Stimulated activated naive CD4-positive, alpha-beta T cell (primary cell): Measurements from ENCODE around the gene FAIM2.
"Not testable (repeated sequence)": the region's sequence is repeated elsewhere in the genome, so short reads cannot be mapped to it uniquely, and the experiment has no call there.

Experiments used
- DNase-seq, 6 experiments: peaks; one replicate each; lab custom pipeline; 2025; lab: John Stamatoyannopoulos, UW

FAIM2 gene

DNA sequence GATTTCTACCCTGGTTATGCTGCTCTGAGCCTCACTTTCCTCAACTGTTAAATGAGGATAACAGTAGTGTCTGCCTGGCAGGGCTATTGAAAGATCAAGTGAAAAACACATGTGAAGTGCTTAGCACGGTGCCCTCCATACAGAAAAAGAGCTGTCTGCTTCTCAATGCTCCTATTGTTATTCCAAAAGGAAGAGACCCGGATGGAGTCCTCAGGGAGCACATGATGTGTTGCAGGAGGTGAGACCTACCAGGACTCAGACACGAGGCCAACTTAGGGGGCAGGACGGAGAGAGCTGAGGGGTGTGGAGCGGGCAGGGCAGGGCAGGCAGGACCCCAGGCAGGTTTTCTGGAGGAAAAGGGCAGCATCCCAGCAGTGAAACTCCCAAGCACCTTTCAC, 8.9 kb downstream of the FAIM2 start:
- no peak for DNase-seq

DNA sequence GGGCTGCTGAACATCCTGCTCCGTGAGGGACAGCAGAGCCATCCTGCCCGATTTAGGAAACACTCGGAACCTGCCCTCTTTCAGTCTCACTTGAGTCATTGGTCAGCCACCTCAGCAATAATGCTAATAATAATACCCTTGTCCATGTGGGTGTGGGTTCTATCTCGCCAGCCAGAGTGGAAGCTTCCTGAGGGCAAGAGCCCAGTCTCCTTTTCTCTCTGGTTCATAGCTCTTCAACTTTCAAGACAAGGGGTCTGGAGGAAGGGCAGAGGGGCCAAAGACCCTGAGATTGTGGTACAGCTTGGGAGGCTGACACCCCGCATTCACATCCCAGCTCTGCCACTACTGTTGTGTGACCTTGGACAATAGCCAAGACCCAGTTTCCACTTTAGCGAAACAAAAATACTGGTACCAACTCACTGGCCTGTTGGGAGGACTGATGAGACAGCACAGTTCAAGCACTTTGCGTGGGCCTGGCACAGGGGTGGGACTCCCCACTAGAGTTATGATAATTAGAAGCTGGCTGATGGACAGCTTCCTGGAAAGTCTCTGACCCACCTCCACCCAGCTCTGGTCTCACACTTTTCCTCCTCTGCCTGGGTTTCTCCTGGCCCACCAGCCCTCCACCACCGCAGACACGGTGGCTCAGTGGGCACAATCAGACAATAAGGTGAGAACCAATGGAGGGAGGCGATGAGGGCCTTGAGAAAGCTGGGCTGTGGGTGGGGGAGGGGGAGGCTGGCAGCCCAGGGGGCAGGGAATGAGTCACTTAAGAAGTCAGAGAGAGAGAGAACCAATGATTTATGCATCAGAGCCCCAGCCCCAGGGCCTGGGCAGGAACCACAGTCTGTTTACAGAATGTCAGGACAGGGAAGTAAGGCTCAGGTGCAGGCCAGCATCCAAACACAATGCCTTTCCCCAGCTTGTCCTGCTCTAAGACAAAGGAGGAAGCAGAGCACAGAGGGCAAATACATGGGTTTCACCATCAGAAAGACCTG, 9.6 kb downstream of the FAIM2 start:
- no peak for DNase-seq

DNA sequence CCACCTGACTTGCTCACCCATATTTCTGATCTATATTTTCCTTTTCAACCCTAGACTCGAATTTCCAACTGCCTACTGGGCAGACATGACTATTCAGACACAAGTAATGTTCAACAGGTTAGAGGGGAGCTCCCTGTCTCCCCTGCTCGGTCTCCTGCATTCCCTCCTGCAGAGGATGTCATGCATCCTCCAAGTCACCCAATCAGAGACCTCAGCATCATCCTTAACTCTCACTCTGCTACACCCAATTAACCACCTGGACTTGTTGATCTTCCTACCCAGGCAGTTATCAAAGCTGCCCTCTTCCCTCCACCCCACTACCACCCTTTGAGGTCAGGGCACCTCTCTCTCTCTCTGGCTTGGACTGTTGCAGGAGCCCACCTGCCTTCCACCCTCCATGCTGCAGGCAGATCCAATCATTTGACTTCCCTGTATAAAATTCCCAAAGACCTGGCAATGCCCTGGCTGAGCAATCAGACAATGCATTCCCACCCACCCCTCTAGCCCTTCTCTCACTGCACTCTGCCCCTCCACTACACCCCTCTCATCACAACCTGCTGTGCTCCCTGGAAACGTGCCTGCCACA, 10.9 kb downstream of the FAIM2 start:
- no peak for DNase-seq

DNA sequence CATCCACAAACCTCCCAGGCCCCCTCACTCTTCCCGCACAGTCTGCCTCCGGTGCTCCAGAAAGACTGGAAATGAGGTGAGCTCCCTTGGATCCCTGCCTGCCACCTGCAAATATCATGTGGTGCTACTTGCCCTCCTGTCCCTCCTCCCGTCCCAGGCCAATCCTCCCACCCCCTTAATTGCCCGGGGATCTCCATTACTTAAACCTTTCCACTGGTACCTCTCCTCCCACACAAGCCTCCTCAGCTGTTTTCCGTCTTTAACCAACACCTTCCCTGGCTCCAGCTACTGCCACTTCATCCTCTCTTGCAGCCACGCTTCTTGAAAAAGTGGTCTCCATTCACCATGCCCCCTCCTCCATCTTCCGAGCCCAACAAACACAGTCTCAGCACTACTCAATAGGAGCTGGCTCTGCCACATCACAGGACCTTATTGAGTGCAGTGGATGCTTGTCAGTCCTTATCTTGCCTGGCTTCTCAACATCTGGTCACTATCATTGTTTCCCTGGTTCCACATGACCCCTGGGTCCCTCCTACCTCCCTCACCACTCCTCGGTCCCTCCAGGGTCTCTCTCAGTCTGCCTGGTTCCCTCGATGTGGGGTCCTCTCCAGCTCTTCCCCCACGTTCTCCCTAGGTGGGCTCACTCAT, 11.5 kb downstream of the FAIM2 start:
- DNase-seq = no peak

DNA sequence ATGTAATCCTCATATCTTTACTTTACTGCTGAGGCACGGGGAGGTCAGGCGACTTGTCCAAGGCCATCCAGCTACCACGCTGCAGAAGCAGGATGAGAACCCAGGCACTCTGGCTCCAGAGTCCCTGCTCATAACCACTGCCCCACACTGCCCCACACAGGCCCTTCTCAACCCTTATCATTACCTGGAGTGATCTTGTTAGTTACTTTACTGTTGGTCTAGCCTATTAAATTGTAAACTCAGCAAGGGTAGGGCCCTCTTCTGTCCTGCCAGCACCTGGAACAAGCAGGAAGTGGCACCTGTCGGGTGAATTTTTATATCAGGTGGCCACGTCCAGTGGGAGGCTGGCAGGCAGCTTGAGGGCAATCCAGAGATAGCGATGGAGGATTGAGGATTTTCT, 12.2 kb downstream of the FAIM2 start:
- DNase-seq = no peak

DNA sequence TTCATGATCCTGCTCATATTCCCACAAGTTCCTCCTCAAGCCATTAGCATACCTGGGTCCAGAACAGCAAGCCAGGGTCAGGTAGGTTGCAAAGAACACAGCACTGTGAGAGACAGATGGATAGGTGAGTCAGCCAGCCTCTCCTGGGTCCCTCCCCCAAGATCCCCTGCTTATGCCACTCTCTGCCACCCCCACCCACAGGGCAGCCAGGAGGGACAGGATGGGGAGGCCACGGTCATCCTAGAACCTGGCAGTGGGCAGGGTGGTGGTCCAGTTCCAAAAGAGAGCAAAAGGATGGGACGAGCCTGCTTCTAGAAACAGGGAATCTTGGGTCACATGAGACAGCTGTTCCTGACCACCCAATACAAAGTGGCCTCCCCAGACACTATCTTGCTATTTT, 12.7 kb downstream of the FAIM2 start:
- DNase-seq = no peak

DNA sequence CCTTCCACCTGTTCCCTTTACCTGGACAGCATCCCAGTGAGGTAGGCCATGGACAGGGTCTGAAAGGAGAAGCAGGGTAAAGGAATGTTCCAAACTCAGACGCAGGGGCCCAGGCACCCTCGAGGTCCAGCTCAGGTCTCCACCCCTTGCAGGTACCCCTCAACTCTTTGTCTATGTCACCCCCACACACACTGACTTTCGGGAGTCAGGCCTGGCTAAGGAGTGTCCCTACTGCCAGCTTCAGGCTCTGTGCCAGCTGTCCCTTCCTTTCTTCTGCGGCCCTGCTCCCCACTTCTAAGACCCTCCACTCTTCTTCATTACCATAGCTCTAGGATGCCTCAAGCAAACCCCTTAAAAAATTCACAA, 13.6 kb downstream of the FAIM2 start:
- no peak for DNase-seq

DNA sequence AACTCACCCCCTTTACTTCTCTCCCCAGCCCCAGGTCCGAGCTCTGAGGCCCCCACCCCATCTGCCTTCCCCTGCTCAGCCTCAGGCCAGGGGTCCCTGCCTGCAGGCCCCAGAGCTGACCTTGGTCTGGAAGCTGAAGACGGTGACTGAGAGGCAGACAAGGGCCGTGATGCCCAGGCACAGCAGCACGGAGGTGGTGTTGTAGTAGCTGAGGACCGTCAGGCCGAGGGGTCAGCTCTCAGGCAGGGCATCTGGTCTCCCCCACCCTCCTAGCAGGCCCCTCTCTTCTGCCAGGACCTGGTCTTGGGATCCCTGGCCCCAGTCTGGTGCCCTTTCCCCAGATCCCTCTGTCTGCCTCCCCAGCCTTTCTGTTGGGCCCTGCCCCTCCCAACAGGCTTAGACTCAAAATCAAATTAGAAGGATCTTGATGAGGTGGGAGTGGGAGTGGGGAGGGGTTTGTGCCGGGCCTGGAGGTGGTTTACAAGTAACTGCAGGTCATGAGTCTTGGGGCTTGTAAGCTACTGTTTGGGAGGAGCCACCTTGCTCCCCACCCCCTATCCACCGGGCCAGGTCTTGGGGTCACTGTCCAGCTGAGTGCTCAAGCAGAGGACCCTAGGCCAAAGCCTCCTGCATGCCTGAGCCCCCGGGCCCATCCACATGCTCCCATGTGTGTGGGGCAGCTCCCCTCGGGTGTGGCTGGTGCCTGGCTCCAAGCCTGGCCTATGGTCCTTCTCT, 14.2 kb downstream of the FAIM2 start:
- DNase-seq = no peak

DNA sequence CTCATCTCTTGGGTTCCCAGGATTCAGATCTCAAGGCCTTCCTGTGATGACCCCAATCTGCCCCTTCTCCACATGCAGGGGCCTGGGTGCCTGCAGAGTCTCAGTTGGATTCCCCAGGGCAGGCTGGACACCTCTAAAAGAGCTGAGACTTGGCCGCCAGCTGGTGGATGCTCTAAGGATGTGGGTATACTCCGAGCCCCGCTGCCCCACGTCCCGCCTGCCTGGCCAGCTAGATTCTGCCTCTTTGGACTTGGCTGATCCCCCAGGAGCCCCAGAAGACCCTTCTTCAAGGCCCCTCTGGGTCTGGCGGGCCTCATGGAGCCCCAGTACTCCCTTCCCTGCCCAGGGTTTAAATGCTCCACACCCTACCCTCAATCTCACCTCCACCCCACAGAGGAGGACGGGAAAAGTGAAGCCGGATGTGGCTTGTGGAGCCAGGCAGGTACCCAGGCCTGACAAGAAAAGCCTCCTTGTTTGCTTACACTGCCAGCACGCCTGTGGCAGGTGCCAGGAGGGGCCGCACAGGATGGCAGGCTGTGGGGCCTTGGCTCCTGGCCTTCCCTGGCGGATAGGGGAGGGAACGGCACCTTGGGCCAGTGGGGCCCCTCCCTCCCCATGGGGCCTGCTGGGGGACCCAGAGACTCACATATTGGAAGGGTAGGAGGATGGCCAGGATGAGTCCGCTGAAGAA, 15.1 kb downstream of the FAIM2 start:
- DNase-seq = no peak

DNA sequence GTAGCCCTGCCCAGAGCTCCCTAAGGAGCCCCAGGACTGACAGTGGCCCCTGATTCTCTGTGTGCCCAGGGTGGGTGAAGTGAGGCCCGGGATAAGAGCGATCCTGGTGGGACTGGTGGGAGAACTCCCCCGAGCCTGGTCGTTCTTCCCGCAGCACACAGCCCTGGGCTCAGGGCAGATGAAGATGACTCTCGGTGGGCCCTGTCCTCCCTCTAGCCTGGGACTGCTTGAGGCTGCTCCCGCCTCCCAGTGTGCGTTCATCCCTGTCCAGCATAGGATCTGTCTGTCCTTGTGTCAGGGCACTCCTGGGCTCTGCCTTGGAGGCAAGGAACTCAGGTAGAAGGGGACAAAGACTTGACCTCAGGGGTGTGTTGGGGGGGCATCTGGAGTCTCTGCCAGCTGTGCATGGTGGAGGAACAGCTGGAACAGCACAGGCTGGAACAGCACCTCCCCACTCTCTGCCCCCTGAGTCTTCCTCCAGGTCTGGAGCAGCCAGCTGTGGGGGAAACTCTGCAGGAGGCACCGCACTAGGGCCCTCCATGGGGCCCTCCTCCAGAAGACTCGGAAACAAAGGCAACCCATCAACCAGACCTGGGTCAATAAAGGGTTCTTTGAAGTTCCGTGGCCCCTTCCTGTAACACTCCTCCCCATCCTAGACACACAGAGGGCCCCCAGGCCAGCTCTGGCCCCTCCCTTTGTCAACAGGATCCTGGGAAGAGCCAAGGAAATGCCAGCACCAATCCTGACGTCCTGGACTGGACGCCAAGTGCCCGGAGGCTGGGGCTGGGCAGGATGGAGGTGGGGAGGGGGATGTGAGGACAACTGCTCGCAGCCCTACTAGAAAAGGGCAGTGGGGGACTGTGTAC, 15.9 kb downstream of the FAIM2 start:
- no peak for DNase-seq

DNA sequence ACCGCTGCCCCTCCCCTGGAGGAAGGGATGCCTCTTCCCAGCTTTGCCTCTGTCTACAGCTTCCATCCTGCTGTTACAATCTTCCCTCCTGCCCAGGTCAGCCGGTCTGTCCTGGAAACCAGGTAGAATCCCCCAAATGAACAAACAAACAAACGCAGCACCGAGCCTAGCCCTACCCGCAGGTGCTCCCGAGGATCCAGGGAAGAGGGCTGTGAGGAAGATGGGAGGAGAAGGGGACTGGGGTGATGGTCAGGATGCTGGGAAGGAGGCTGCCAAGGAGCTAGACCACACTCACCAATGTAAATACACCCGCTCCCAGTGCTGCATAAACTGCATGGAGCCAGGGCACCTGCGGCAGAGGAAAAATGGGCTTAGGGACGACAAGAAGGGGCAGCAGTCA, 16.6 kb downstream of the FAIM2 start:
- DNase-seq = no peak

DNA sequence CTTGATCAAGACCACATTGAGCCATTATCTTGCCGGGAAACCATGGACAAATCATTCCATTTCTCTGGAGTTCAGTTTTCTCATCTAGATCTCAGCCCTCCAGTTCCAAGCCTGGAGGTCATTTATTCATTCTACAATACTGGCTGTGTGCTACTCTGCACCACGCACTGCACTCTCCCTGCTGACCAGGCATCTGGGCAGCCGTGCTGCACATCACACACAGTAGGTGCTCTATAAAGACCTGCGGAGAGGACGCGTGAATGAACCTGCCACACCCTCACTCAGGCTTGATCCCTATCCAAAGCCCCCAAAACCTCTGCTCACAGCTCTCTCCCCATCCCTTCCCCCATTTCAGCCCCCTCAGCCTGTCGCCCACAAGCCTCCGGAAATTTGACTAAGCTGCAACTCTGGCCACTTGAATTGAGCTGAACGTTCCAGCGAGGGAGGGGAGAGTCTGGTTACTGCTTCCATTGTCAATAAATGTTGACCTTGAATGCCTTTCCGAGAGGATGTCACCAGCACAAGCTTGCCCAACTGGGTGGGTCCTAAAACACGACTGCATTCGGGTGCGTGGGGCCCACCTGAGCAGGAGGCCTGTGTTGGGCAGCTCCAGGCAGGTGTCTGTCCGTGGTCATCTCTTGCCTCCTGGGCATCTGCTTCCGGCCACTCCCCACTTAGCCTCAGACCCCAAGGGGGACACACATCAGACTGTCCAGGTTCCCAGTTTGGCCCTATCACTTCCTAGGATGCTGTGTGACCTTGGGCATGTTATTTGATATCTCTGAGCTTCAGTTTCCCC, 17.8 kb downstream of the FAIM2 start:
- DNase-seq = no peak

DNA sequence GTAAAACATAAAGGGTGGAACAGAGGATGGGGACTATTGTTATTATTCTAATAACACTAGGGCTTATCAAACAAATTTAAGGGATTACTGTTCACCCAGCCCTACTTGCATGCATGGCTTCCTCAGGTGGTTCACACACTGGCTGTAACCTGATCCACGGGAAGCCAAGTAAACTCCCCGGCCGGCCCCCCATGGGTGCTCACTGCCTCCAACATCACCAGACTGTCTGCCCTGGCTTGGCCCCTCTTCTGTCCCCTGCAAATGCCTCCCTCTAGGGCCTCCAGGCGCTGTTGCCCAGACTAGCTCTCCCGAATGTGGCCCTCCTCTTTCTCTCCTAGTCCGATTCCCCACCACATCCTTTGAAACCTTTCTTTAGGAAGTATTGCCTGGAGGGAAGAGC, 18.6 kb downstream of the FAIM2 start:
- DNase-seq = no peak

DNA sequence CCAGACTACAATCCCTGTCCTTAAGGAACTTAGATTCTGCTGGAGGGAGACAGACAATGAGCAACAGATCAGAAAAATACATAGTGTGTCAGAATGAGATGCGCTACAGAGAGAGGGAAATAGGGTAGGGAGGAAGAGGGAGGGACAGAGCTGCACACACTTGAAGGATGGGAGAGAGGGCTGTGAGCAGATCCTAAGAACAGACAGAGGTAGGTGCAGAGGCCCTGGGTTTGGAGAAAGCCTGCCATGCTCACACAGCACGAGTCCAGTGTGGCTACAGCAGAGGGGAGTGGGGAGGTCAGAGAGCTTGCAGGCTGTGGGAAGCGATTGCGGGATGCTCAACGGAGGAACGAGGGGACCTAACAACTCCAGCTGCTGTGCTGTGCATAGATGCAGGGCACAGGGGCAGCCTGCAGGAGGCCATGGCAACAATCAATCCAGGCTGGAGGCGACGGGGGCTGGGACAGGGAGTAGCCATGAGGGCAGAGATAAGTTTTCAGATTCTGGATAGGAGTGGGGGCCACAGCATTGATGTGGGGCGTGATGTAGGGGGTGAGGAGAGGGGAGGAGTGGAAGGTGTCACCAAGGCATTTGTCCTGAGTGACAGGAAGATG, 20.7 kb downstream of the FAIM2 start:
- DNase-seq = no peak

DNA sequence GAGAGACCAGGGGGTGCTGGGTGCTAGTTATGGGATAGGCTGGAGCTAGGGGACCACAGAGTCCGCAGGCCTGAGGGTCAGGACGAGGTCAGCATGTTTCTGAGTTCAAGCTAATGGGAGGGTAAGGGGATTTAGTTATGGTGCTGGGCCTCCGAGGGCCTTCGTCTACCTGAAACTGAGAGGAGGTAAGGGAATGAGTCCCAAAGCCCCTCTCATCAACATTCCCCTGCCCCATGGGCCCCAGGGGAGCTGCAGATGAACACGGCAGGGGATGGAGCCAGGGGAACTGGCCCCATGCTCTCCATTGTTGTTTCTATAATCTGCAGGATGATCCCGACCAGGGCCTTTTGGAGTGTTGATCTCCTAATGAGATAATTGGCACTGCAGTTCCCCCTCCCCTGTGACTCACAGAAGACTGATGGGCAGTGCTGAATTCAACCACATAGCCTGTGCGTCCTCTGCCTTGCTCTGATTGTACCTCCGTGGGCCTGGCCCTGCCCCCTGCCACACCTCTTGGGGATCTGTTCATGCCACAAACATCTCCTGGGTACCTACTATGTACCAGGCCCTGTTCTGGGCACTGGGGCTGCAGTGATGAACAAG, 21.4 kb downstream of the FAIM2 start:
- no peak for DNase-seq

DNA sequence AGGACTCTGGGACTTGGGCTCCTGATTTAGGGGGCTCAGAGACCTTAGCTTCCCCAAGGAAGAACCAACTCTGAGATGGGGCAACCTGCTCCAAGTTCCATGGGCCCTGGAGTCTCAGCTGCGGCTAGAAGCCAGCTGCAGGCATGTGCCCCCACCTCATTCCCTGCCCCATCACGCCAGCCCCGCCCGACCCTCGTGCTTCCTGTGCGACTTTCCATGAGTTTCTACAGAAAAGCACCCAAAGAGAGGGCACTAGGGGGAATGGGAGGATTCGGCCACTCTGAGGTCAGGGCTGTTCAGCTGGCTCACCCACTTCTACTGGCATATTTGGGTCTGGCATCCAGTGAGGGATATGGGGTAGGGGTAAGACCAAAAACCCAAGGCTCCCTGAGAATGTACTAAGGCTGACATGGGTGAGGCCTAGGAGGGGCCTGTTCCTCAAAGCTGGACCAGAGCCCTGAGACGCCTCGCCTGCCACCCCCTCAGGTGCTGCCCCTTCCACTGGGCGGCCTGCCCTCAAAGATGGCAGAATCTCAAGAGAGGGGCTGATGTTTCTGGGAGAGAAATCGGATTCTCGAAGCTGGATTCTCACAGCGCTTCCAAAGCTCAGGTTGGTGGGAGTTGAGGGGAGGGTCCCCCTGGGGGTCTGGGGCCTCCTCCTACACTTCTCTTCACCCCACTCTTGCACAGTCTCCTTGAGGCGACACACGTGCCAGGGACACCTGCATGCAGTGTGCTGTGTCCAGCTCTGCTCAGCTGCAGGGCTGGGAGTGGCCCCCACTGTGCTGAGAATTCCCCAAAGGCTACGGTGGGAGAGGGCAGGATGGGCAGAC, 22.1 kb downstream of the FAIM2 start:
- no peak for DNase-seq

DNA sequence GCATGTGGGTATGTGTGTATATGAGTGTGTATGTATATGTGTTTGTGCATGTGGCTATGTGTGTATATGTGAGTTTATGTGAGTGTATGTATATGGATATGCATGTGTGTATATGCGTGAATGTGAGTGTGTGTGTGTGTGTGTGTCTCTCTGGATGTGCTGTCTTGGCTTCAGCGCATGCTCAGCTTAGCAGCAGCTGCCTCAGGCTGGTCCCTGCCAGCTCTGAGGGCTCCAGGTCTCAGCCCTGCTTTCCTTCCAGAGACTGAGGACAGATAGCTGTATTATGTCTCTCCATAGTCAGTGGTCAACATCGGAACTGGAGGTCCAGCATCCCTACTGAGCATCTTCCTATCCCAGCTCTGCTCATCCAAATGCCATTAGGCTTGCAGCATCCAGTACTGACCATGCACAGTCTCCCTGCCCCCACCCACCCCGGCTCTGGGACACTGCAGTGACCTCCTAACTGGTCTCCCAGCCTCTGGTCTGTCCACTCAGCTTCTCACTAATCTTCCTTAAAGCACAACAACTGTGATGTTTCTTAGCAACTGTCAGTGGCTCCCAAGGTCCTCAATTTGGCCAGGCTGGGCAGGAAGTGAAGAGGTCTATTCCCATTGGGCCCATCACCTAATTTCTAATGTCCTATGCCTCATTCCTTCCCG, 22.8 kb downstream of the FAIM2 start:
- DNase-seq = no peak

DNA sequence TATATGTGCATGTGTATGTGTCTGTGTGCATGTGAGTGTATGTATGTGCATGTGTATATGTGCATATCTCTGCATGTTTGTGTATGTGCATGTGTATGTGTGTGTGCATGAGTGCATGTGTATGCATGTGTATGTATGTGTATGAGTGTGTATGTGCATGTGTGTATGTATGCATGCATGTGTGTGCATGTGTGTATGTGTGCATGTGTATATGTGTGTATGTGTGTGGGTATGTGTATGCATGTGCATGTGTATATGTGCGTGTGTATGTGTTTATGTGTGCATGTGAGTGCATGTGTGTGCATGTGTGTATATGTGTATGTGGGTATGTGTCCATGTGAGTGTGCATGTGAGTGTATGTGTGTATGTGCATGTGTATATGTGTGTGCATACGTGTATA, 24.6 kb downstream of the FAIM2 start:
- DNase-seq = not testable (repeated sequence)
